Left kidney (tissue), 2 donors: ENCODE results near the gene GRIK5. TPM values are rescaled to one million over a fixed set of nuclear protein-coding genes. Genes with fewer than 3 reads are reported as not detected.
A peak's percentile ranks its signal among the peaks of the same experiment; 100 is the strongest.

ENCODE experiments used
- DNase-seq: peaks from one replicate; pipeline ENCODE4 v3.0.0-alpha.2; 2013
- polyA plus RNA-seq: library from polyadenylated mRNA; unstranded; fragments of 120-200 nt; gene quantifications from one replicate; pipeline ENCODE4 v1.2.1, GENCODE V29; 2013; ENCODE audit not compliant: insufficient read length

GRIK5 gene
- polyA plus RNA-seq, 1 donor: 26.3 TPM

DNA sequence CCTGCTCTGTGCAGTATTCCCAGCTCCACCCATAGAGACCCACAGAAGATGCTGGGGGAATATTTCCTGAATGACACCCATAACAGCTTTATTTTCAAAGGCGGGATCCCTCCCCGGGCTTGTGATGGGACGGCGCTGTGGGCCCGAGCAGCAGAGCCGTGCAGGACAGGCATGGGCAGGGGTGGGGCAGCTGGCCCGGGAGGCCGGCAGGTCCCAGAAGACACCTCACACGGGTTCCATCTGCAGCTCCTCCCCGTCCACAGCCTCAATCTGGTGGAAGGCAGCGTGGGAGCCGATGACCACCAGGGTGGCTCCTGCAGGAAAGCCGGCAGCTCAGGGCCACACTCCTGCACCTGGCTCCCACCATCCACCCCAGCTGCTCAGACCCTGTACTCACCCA is 113.4 kb downstream of the GRIK5 start:
- DNase-seq: no peak

DNA sequence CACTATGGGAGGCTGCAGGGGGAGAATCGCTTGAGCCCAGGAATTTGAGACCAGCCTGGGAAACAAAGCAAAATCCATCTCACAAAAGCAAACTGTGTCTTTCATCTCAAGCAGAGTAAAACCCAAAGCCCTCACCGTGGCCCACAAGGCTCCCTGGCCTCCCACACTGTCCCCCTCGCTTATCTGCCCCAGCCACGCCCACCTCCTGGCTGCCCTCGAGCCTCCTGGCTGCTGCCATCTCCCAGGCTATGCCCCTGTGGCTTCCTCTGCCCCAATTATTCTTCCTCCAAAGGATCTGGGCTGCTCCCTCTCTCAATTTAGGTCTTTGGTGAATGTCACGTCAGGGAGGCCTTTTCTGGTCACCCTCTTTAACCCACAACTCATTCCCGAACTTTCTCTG is 114.5 kb downstream of the GRIK5 start:
- DNase-seq: no peak

DNA sequence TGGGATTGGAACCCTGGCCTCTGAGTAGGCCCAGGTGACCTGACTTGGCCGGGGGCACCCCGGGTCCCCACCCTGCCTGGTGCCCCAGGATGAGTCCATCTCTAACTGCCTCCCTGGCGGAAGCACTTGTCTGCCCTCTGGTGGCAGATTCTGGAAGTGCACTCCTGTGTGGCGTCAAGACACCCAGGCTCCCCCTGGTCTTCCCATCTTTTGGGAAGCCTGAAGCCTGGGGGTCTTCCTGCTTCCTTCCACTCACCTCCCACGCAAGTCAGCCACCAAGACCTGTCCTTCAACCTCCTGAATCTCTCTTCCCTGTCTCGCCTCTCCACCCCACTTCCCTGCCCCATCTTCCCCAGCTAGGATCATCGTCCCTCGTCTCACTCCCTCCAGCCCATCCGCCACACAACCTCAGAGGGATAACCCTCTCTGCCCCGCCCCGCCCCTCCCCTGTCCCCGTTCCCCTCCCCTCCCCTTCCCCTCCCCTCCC is 118.3 kb downstream of the GRIK5 start:
- peak; percentile 60 for DNase-seq

Other genes with a start within 250 kb of the GRIK5 start
- gene LYPD4, start 225.5 kb downstream of the GRIK5 start, polyA plus RNA-seq: not detected
- gene DMRTC2, start 225.2 kb downstream of the GRIK5 start, polyA plus RNA-seq: not detected
- 1,139 TPM for gene RPS19, start 210.0 kb downstream of the GRIK5 start, polyA plus RNA-seq
- gene CD79A, start 192.9 kb downstream of the GRIK5 start, polyA plus RNA-seq: 0.40 TPM
- 45.2 TPM for gene ARHGEF1, start 187.0 kb downstream of the GRIK5 start, polyA plus RNA-seq
- gene ERFL, start 141.8 kb downstream of the GRIK5 start, polyA plus RNA-seq: 0.15 TPM
- 45.4 TPM for gene RABAC1, start 110.9 kb downstream of the GRIK5 start, polyA plus RNA-seq
- 0.65 TPM for gene ATP1A3, start 76.0 kb downstream of the GRIK5 start, polyA plus RNA-seq
- 12.0 TPM for gene ZNF574, start 6.0 kb upstream of the GRIK5 start, polyA plus RNA-seq
- gene POU2F2, start 62.2 kb upstream of the GRIK5 start, polyA plus RNA-seq: 0.70 TPM
- gene DEDD2, start 147.5 kb upstream of the GRIK5 start, polyA plus RNA-seq: 20.2 TPM
- 7.9 TPM for gene ZNF526, start 150.1 kb upstream of the GRIK5 start, polyA plus RNA-seq
- 71.9 TPM for gene GSK3A, start 172.4 kb upstream of the GRIK5 start, polyA plus RNA-seq
- gene ERF, start 184.9 kb upstream of the GRIK5 start, polyA plus RNA-seq: 64.5 TPM
- 46.0 TPM for gene CIC, start 199.0 kb upstream of the GRIK5 start, polyA plus RNA-seq
- 1.5 TPM for gene PRR19, start 231.9 kb upstream of the GRIK5 start, polyA plus RNA-seq
- 74.8 TPM for gene PAFAH1B3, start 232.4 kb upstream of the GRIK5 start, polyA plus RNA-seq
- gene TMEM145, start 243.1 kb upstream of the GRIK5 start, polyA plus RNA-seq: 1.3 TPM